HG02884 (cell line): ENCODE data around the gene CHST8.
"Not testable (repeated sequence)": the region's sequence is repeated elsewhere in the genome, so short reads cannot be mapped to it uniquely, and the experiment has no call there.

Source experiments
- ATAC-seq: cut with Tn5 transposase; IDR thresholded peaks from one replicate; pipeline ENCODE4 v1.9.1; 2021; ENCODE audit warnings: mild to moderate bottlenecking, moderate library complexity; ENCODE audit not compliant: unreplicated experiment

Gene CHST8

DNA sequence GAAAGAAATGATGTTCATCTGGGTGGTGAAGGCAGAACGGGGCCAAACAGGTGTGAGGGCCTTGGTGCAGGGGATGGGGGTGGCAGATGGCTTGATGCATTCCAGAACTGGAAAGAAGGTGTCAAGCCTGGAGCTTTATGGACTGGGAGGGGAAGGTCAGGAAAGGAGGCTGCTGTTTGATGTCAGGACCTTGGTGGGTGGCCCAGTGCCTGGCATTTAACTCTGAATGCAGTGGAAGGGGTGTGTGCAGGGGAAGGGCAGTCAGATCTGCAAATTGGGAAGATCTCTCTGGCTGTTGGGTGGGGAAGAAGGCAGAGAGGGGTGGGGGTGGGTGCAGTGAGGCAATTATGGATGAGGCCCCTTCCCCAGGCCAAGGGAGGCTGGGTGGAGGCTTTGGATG is 186.6 kb downstream of the CHST8 start:
- ATAC-seq: no peak

DNA sequence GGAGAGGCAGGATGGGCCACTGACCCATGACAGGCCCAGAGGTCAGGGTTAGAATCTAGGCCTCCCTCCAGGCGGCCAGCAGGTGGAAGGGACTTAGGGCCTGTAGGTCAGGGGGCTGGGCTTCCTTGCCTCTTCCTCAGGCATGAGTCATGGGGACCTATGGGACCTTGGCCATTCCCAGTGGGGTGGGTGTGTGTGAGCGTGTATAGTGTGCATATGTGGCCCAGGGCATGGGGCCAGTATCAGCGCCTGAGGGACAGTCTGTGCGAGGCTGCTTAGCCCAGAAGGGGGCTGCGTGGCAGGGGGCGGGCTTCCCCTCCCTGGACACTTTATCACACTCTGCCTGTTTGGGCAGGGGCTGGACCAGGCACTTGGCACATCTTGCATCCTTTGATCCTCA is 188.2 kb downstream of the CHST8 start:
- no peak for ATAC-seq

DNA sequence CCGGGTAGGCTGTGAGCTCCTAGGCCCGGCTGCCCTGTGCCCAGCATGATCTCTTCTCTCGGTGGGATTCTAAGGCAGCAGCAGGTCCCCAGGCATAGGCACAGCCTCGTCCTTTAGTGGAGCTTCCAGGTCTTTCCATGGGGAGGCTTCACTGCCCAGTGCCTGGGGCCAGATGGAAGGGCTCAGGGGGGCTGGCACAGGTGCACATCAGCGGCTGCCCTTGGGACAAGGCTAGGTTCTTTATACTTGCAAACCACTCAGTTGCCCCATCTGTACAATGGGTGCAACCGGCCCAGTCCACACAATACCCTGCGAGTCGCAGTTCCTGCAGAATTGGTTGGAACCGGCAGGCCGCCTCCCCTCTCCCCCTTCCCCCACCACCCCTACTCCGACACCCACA is 189.1 kb downstream of the CHST8 start:
- no peak for ATAC-seq

DNA sequence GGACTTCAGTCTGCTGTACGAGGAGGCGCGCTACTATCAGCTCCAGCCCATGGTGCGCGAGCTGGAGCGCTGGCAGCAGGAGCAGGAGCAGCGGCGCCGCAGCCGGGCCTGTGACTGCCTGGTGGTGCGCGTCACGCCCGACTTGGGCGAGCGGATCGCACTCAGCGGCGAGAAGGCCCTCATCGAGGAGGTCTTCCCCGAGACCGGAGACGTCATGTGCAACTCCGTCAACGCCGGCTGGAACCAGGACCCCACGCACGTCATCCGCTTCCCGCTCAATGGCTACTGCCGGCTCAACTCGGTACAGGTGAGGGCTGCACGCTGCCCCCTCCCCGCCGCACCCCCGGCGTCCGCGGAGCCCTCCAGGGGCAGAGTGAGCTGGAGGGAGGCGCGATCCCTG is 189.5 kb downstream of the CHST8 start:
- ATAC-seq: no peak

DNA sequence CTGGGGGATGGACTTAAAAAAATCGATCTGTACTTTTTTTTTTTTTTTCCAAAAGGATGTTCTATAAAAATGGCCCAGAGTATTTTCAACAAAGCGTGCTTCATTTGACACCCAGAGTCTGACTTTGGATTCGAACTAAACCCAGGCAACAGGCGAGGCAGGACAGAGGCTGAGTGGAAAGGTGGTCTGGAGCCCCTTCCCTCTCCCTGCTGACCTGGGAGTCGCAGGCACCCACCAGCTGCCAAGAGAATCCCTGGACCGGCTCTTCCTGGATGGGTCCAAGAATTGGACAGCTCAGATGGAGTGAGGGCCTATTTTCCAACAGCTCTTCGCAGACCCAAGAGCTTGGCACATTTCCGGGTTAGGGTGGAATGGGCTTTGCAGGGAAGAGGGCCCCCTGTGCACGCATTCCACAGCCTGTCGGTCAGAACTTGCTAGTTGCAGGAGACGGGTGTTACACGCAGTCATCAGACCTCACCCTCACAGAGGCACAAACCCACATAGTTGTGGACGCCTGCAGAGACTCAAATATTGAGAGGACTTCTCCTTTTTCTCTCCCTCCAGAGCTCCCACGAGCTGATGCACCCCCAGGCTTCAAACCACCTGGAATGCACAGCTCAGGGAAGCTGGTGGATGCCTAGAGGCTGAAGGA is 190.1 kb downstream of the CHST8 start:
- no peak for ATAC-seq

DNA sequence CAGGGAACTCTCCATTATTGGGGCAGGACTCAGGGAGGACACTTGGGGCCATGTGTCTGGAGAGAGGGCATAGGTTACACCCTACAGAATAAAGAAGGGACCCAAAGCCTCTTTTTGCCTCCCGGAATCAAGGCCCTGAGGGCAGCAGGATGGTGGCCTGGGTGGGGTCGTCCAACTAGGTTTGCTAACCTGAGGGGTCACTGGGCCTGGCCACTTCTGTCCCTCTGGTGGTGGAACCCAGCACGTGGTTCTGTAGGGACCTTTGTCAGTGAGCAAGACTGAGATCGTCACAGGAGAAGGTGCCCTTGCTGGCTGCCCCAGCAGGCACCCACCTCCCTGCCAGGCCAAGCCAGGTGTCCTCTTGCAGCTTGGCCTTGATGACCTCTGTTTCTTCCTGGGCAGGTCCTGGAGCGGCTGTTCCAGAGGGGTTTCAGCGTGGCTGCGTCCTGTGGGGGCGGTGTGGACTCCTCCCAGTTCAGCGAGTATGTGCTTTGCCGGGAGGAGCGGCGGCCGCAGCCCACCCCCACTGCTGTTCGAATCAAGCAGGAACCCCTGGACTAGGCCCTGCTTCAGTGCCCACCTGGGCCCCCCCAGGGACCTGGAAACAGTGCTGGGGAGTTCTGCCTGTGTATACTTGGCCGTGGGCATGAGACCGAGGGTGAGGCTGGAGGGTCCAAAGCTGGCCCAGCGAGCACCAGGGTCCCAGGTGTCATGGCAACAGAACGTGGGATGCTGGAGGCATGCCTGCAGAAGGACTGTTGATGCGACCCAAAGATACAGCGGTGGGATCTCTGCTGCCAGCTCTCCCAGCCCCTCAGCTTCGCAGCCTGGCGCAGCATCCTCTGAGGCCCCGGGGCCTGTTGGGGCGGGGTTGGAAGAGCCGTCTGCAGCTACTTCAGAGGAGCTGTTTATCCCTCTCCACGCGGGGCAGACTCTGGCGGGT is 190.9 kb downstream of the CHST8 start:
- no peak for ATAC-seq

DNA sequence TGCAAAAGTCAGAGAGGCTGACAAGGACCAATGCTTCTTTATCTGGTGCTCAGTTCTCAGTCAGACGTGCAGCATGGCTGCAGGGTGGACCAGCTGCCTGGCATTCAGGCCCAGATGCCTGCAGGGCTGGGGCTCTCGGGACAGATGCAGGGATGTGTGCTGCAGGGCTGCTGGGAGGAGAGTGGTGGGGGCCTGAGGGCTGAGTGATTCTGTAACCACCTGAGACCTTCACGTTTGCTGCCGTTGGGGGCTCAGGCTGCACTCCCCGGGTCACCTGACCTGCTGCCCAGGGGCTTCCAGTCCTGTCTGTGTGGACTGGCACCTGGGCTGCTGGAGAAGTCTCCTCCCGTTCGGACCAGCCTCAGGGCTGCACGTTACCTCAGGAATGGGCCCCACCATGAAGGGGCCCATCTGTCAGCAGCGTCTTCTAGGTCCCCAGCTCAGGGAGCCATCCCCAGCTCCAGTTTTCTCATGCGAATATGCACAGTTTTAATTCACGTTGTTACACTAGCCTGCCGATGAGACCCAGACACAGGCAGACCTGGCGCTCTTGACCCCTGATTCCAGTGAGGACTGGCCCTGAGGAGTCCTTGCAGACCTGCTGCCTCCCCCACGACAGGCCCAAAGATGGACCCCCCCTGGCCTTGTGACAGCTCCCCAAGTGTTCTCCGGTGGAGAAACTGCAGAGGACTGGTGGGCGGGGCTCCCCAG is 191.8 kb downstream of the CHST8 start:
- ATAC-seq: no peak

DNA sequence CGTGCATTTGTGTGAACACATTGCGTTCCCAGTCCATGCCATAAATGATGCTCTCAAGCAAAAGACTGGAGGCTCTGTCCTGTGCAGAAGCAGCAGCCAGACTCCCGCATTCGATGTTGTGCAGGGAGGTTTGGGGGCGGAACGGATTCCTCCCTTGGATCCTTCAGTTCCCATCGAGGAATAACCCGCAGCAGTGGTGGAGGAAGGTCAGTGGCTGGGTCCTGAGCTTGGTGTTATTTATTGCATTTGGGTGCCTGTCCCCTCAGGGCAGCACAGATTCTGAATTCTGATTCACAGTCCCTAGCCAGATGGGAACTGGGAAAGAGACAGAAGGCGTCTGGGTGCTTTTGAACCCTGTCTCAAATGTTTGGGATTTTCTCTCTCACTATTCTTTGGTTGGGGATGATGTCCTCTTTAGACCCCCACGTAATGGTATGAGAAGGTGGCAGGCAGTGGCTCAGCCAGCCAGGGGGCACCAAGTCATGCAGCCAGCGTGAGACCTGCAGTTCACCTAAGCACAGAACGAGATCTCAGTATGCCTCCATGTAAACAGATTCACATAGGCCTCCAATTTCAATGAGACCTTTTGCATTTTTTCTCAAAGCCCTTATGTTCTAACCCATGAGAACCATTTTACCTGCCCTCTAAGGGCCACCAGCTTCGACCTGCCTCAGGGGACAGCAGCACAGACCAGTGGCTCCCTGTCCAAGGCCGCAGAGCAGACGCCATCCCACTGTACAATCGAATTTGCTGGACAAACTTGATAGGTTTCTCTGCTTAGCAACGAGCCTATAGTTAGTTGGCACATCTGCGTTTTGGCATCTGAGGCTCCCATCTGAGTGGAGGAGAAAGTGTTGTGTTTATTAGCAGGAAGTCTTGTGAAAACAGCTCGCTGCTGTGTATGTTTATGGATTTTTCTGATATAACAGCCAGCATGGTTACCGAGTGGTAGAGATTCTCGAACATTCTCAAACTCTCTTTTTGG is 192.7 kb downstream of the CHST8 start:
- ATAC-seq: no peak

DNA sequence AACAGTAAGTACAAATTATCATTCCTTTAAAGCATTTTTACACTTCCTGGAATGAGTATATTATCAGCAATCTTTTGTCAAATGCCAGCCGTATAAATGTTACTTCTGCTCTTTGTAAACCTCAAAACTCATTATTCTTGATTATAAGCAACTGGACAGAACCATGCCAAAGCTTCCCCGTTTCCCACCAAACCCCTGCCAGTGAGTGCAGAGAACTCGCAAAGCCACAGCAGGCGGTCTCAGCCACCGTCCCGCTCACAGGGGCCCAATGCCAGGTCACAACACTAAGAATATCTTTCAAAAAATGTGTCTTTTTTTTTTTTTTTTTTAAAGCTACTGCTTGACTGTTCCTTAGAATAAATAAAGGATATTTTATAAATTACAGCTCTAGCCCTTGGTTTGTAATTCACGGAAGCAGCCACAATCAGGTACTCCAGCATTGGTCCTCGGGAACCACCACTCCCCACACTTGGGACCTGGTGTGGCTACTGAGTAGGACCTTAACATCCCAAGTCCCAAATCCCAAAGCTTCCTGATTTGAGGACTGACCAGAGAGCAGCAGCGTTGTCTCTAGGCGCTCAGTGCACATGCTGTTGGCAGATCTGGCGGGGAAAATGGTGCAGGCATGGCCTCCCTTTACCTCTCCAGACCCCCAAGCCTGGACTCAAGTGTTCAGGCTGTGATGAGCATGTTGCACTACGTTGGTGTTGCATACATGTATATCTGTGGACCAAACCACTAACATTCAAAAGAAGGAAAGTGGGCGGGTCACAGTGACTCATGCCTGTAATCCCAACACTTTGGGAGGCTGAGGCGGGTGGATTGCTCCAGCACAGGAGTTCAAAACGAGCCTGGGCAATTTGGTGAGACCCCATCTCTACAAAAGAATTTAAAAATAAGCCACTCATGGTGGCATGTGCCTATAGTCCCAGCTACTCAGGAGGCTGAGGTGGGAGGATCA is 193.9 kb downstream of the CHST8 start:
- no peak for ATAC-seq

DNA sequence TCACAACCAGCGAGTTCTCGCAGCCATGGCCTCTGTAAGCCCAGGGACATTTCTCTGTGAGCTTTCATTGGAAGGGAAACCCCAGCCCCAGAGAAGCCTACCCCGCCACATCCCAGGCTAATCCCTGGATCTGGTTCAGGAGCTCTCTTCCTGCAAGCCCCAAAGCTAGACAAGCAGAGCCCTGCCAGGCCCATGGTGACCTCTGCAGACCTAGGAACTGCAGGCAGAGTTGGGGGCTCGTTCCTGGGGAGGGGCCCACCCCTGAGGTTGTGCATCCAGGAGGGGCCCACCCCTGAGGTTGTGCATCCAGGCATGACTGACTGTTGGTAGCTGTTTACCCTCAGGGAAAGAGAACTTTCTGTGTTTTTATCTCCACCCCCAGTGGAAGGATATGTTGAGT is 196.7 kb downstream of the CHST8 start:
- no peak for ATAC-seq

DNA sequence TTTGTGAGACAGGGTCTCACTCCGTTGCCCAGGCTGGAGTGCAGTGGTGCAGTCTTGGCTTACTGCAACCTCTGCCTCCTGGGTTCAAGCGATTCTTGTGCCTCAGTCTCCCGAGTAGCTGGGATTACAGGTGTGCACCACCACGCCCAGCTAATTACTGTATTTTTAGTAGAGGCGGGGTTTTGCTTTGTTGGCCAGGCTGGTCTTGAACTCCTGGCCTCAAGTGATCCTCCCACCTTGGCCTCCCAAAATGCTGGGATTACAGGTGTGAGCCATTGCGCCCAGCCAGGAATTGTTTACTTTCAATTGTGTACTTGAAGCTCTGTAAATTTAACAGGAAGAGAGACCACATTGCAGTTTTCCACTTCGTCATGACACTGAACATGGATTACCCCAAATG is 197.3 kb downstream of the CHST8 start:
- ATAC-seq: not testable (repeated sequence)

DNA sequence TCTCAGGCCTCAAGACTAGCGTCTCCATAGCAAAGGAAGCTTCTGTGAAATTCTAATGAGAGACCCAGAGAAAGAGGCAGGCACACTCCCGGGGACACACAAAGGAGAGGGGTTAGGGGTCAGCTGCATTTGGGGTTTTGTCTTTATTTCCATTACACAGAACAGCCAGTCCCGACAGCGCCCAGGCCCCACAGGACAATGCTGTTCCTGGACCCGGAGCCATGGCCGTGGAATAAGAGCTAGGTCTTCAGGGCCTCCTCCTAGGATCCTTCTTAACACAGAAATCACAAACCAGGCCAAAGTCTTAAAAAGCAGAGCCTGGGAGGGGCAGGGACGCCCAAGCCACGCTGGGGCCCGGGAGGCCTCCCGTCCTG is 197.7 kb downstream of the CHST8 start:
- ATAC-seq: no peak

DNA sequence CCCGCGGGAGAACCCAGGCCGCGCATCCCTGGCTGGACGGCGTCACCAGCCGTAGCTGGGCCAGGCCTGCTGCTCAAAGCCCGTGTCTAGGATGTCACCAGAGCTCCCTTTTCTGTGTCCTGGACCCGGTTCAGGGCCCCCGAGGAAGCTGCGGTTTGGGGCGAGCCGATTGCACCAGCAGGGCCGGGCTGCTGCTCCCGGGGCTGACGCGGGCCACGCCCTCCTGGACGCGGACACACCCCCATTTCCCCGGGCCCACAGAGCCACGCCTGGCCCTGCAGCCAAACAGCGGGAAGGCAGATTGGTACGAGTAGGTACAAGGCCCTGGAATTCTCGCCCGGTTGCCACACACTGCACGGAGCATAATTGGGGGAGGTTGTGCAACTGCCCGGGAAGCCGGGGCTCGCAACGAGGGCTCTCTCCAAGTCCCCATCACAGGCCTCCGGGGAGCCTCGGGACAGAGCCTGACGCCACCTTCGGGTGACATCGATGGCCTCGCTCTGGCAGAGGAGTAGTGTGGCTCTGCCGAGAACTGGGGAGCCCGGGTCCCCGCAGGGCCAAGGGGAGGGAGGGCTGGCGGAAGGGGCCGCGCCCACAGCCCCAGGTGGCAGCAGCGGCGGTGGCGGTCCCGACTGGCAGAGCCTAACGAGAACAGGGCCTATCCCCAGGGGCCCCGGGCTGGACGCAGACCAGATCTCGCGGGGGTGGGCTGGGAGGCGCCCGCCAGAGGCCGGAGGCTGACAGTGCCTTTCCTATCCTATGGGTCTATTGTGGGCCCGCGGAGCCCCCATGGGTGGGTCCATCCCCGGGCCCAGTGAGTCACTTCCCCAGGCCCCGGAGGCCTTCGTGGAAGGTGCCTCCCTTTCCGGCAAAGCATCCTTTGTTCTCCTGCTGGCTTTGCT is 198.4 kb downstream of the CHST8 start:
- ATAC-seq: no peak

DNA sequence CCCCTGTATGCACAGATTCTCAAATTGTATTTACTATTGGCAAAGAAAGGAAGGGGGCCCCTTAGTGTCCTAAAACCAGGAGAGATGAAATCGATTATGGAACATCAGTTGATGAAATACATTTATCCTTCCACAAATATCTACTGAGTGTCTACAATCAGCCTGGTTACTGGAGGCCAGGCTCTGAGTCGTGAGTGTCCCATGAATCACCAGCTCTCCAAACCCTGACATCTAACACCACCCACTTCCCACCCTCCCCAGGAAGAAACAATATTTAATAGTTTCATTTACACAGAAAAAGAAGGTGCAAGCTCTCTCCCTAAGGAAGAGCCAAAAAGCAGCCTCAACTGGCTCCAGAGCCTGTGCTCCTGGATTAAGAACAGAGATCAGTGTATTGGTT is 200.1 kb downstream of the CHST8 start:
- ATAC-seq: no peak
